Liver (tissue), 9 donors: ENCODE measurements around the gene RPS6KA2. TPM values are rescaled to one million over a fixed set of nuclear protein-coding genes. Genes with fewer than 3 reads are reported as not detected.

ENCODE experiments used
- DNase-seq: peaks from one replicate; pipeline ENCODE4 v3.0.0-alpha.2; 2017; ENCODE audit warnings: low spot score
- H3K27ac ChIP-seq, 2 donors: one replicate each; pipeline ENCODE4 v1.7.0; 2013; ENCODE audit warnings: inconsistent platforms in 2 of 2, low read length in 2 of 2, control low read depth in 1 of 2, low read depth in 1 of 2, mild to moderate bottlenecking in 1 of 2
- H3K27me3 ChIP-seq, 4 donors: one replicate each; pipeline versions ENCODE4 v1.6.1 to v1.7.0; 2013; ENCODE audit warnings: low read length in 3 of 4, inconsistent platforms in 1 of 4, mild to moderate bottlenecking in 1 of 4, moderate library complexity in 1 of 4; ENCODE audit not compliant: control insufficient read depth in 4 of 4, insufficient read depth in 4 of 4
- H3K36me3 ChIP-seq, 4 donors: one replicate each; pipeline versions ENCODE4 v1.6.1 to v1.7.0; 2013; ENCODE audit warnings: low read length in 3 of 4, mild to moderate bottlenecking in 3 of 4, low read depth in 1 of 4, moderate library complexity in 1 of 4; ENCODE audit not compliant: control insufficient read depth in 4 of 4, insufficient read depth in 3 of 4
- H3K4me1 ChIP-seq, 4 donors: one replicate each; pipeline versions ENCODE4 v1.6.1 to v1.7.0; 2013; ENCODE audit warnings: low read length in 3 of 4, mild to moderate bottlenecking in 3 of 4, moderate library complexity in 1 of 4; ENCODE audit not compliant: control insufficient read depth in 4 of 4, insufficient read depth in 4 of 4
- H3K4me3 ChIP-seq, 3 donors: one replicate each; pipeline versions ENCODE4 v1.6.1 to v1.7.0; 2013; ENCODE audit warnings: low read length in 3 of 3, control low read depth in 1 of 3, low read depth in 1 of 3, mild to moderate bottlenecking in 1 of 3
- H3K9ac ChIP-seq, 2 donors: one replicate each; pipeline ENCODE4 v1.7.0; 2013; ENCODE audit warnings: low read length in 2 of 2, mild to moderate bottlenecking in 2 of 2, moderate library complexity in 2 of 2, control low read depth in 1 of 2, low read depth in 1 of 2
- H3K9me3 ChIP-seq, 4 donors: one replicate each; pipeline versions ENCODE4 v1.6.1 to v1.7.0; 2013; ENCODE audit warnings: low read length in 3 of 4; ENCODE audit not compliant: control insufficient read depth in 4 of 4
- EGR1 ChIP-seq, 2 donors: IDR thresholded peaks; 2 replicates each; pipeline ENCODE4 v1.6.1; 2016 to 2018; ENCODE audit warnings: antibody characterized with exemption in 2 of 2, low read depth in 2 of 2
- FOXA1 ChIP-seq: IDR thresholded peaks from 2 replicates; pipeline ENCODE4 v1.6.1; 2016; ENCODE audit warnings: antibody characterized with exemption
- GABPA ChIP-seq, 2 donors: IDR thresholded peaks in 1 of 2; conservative IDR thresholded peaks in 1 of 2; 2 replicates each; pipeline ENCODE4 v1.6.1; 2016; ENCODE audit warnings: antibody characterized with exemption in 2 of 2, mild to moderate bottlenecking in 1 of 2, moderate library complexity in 1 of 2
- HNF4G ChIP-seq: IDR thresholded peaks from 2 replicates; pipeline ENCODE4 v1.6.1; 2016; ENCODE audit warnings: antibody characterized with exemption
- WGBS: extraction: QIAGEN DNeasy Blood & Tissue Kit; methylation state at CpG from one replicate; pipeline ENCODE4 v1.1.7; 2013; 5-methylcytosine and 5-hydroxymethylcytosine counted together
- polyA plus RNA-seq, 2 donors: library from polyadenylated mRNA; stranded (reverse) in 1 of 2; unstranded in 1 of 2; fragments of 200-250 nt in 1 of 2; fragments of >200 nt in 1 of 2; fragmentation: Nextera tagmentation in 1 of 2; extraction: Ambion mirVana in 1 of 2; gene quantifications; one replicate each; pipeline versions ENCODE4 v1.2.1 to v1.2.3, GENCODE V29; 2013 to 2015
- total RNA-seq, 2 donors: library from RNA; depleted of rRNA; stranded (reverse); fragments of >200 nt; gene quantifications; one replicate each; pipeline ENCODE4 v1.2.3, GENCODE V29; 2014
- TF ChIP-seq, protein P1 (sequence below): fragments of 150-350 bp; IDR thresholded peaks from 2 replicates; pipeline ENCODE4 v1.5.1; 2017; ENCODE audit warnings: improper control_type of control experiment, low read depth, low read length; ENCODE audit not compliant: missing input control
- TF ChIP-seq, protein P2 (sequence below): IDR thresholded peaks from 2 replicates; pipeline ENCODE4 v1.6.1; 2016; ENCODE audit warnings: antibody characterized with exemption
- donor health status: healthy.
- donor health status: healthy.
- donor health status: healthy.
- donor health status: healthy.
- donor health status: healthy.

Gene RPS6KA2
- total and polyA plus RNA-seq, 4 donors: 2.5 to 9.0 (median 5.0) TPM

DNA sequence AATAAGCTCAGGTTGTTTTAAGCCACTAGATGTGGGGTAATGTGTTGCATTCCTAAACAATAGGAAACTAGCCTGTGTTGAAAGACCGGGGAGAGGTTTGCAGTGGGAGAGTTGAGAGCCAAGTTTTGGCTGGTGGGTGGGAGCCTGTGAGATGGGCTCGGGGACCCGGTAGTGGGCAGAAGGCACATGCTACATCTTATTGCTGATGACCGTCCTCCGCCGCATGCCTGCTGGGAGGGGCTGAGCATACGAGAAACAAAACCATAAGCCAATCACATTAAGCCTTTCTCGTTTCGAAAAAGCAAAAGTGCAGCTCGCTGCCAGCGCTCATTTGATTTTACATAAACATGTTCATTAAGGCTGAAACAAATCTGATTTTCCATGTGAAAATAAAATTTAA lies 186.9 kb downstream of the RPS6KA2 start:
- WGBS: 82% methylated on average over 11 of the region's 11 CpGs
- H3K36me3 ChIP-seq: no peaks in the 10 kb centered on the region
- H3K4me1 ChIP-seq: no peaks in the 10 kb centered on the region
- DNase-seq: no peak
- TF ChIP-seq HNF4G: no peak
- TF ChIP-seq, protein P1, sequence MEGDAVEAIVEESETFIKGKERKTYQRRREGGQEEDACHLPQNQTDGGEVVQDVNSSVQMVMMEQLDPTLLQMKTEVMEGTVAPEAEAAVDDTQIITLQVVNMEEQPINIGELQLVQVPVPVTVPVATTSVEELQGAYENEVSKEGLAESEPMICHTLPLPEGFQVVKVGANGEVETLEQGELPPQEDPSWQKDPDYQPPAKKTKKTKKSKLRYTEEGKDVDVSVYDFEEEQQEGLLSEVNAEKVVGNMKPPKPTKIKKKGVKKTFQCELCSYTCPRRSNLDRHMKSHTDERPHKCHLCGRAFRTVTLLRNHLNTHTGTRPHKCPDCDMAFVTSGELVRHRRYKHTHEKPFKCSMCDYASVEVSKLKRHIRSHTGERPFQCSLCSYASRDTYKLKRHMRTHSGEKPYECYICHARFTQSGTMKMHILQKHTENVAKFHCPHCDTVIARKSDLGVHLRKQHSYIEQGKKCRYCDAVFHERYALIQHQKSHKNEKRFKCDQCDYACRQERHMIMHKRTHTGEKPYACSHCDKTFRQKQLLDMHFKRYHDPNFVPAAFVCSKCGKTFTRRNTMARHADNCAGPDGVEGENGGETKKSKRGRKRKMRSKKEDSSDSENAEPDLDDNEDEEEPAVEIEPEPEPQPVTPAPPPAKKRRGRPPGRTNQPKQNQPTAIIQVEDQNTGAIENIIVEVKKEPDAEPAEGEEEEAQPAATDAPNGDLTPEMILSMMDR: no peak
- H3K4me3 ChIP-seq: no peak overlapping the region
- H3K9me3 ChIP-seq: no peaks in the 10 kb centered on the region
- no peaks in the 10 kb centered on the region for H3K27me3 ChIP-seq
- no peak overlapping the region for H3K9ac ChIP-seq
- H3K27ac ChIP-seq: no peak overlapping the region

DNA sequence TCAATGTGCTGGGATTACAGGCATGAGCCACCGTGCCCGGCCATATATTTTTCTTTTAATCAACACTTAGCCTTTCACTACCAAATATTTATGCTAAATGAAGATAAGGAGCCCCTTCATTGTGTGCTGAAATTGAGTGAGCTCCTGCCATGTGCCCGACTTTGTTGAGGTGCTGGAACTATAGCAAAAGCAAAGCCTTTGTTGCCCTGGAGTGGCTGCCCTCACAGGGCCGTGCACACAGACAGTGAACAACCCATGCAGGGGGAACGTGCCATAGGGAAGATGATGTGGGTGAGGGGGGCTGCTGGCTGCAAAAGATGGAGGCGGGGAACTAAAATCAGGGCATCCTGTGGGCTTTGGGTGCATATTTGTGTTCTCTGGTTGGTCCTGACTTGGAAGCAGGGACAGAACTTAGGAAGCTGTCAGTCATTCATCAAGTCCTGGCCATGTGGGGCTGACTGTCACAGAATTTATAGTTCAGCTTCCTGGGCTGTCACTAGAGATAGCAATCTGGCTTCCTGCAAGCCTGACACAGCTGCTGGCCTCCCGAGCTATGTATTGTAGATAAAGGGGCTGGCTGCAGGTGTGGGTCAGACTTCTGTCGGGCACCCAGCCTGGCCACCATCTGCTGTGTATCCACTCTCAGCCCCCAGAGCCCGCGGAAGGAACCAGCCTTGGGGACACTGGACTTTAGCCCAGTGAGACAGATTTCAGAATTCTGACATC lies 187.5 kb downstream of the RPS6KA2 start:
- H3K4me1 ChIP-seq: no peaks in the 10 kb centered on the region
- 77% methylated on average over 10 of the region's 10 CpGs for WGBS
- H3K36me3 ChIP-seq: no peaks in the 10 kb centered on the region

GRCh38 chr6:166438211-166438861 lies 188.7 kb downstream of the RPS6KA2 start:
- DNase-seq: no peak
- no peaks in the 10 kb centered on the region for H3K36me3 ChIP-seq

More for the DNA sequence above, 187.5 kb downstream of the RPS6KA2 start:
- TF ChIP-seq FOXA1 (no peak), GABPA (IDR thresholded peaks at IDR 0.05 in 1 of 2, conservative IDR thresholded peaks at IDR 0.05 in 1 of 2) (no peak), EGR1 (IDR thresholded peaks at IDR 0.05; ENCODE audit: low read depth in 2 of 2) (no peak)
- TF ChIP-seq, protein P2, sequence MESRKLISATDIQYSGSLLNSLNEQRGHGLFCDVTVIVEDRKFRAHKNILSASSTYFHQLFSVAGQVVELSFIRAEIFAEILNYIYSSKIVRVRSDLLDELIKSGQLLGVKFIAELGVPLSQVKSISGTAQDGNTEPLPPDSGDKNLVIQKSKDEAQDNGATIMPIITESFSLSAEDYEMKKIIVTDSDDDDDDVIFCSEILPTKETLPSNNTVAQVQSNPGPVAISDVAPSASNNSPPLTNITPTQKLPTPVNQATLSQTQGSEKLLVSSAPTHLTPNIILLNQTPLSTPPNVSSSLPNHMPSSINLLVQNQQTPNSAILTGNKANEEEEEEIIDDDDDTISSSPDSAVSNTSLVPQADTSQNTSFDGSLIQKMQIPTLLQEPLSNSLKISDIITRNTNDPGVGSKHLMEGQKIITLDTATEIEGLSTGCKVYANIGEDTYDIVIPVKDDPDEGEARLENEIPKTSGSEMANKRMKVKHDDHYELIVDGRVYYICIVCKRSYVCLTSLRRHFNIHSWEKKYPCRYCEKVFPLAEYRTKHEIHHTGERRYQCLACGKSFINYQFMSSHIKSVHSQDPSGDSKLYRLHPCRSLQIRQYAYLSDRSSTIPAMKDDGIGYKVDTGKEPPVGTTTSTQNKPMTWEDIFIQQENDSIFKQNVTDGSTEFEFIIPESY: no peak
- TF ChIP-seq, protein P1: no peak
- H3K4me3 ChIP-seq: no peak overlapping the region
- H3K27ac ChIP-seq: no peak overlapping the region
- no peak overlapping the region for H3K9ac ChIP-seq
- DNase-seq: no peak
- H3K27me3 ChIP-seq: no peaks in the 10 kb centered on the region
- H3K9me3 ChIP-seq: no peaks in the 10 kb centered on the region

More at GRCh38 chr6:166438211-166438861, 188.7 kb downstream of the RPS6KA2 start:
- 90% methylated on average over 16 of the region's 16 CpGs for WGBS
- TF ChIP-seq FOXA1: no peak
- no peak overlapping the region for H3K9ac ChIP-seq
- H3K27ac ChIP-seq: no peak overlapping the region
- no peaks in the 10 kb centered on the region for H3K27me3 ChIP-seq
- H3K4me1 ChIP-seq: no peaks in the 10 kb centered on the region
- no peak overlapping the region for H3K4me3 ChIP-seq
- H3K9me3 ChIP-seq: no peaks in the 10 kb centered on the region
